H9 (cell line): ENCODE data around the gene PRR11. TPM values are rescaled to one million over a fixed set of nuclear protein-coding genes. Genes with fewer than 3 reads are reported as not detected.

Experiments
- DNase-seq: peaks from one replicate; pipeline ENCODE4 v3.0.0-alpha.2; 2017
- H2AFZ ChIP-seq: one replicate; pipeline ENCODE4 v1.6.1; 2013; ENCODE audit warnings: mild to moderate bottlenecking, low read length, control low read depth, moderate library complexity
- H2AK5ac ChIP-seq: 2 replicates; pipeline ENCODE4 v1.6.1; 2013; ENCODE audit warnings: low read length, control low read depth, mixed read lengths; ENCODE audit not compliant: insufficient read length
- H2BK120ac ChIP-seq: one replicate; pipeline ENCODE4 v1.6.1; 2013; ENCODE audit warnings: low read depth, mild to moderate bottlenecking, low read length, control low read depth, inconsistent platforms; ENCODE audit not compliant: poor library complexity, severe bottlenecking
- H2BK12ac ChIP-seq: 2 replicates; pipeline ENCODE4 v1.6.1; 2013; ENCODE audit warnings: low read length, control low read depth, mixed read lengths, low read depth; ENCODE audit not compliant: insufficient read length
- H2BK15ac ChIP-seq: 2 replicates; pipeline ENCODE4 v1.6.1; 2013; ENCODE audit warnings: low read depth, low read length, control low read depth
- H2BK20ac ChIP-seq: one replicate; pipeline ENCODE4 v1.6.1; 2013; ENCODE audit warnings: low read depth, mild to moderate bottlenecking, low read length, control low read depth, inconsistent platforms; ENCODE audit not compliant: poor library complexity, severe bottlenecking
- H2BK5ac ChIP-seq: 2 replicates; pipeline ENCODE4 v1.6.1; 2013; ENCODE audit warnings: low read length, control low read depth, mixed read lengths; ENCODE audit not compliant: insufficient read length
- H3K14ac ChIP-seq: 2 replicates; pipeline ENCODE4 v1.6.1; 2013; ENCODE audit warnings: low read length, control low read depth; ENCODE audit not compliant: insufficient read depth
- H3K18ac ChIP-seq: 2 replicates; pipeline ENCODE4 v1.6.1; 2013; ENCODE audit warnings: low read depth, mild to moderate bottlenecking, mixed read lengths, low read length, control low read depth; ENCODE audit not compliant: insufficient read length
- H3K23ac ChIP-seq: 2 replicates; pipeline ENCODE4 v1.6.1; 2013; ENCODE audit warnings: low read length, control low read depth, mixed read lengths, low read depth; ENCODE audit not compliant: insufficient read length
- H3K23me2 ChIP-seq: 2 replicates; pipeline ENCODE4 v1.6.1; 2013; ENCODE audit warnings: low read depth, mild to moderate bottlenecking, mixed read lengths, low read length, control low read depth; ENCODE audit not compliant: insufficient read length, poor library complexity, severe bottlenecking
- H3K27ac ChIP-seq: 2 replicates; pipeline ENCODE4 v1.5.1; 2013; ENCODE audit warnings: low read length, control low read depth, mixed read lengths, low read depth; ENCODE audit not compliant: insufficient read length
- H3K27me3 ChIP-seq: 2 replicates; pipeline ENCODE4 v1.6.1; 2013; ENCODE audit warnings: low read length, control low read depth, inconsistent platforms; ENCODE audit not compliant: insufficient read depth
- H3K4ac ChIP-seq: 2 replicates; pipeline ENCODE4 v1.6.1; 2013; ENCODE audit warnings: low read depth, mild to moderate bottlenecking, control low read depth, inconsistent platforms, low read length, moderate library complexity
- H3K4me1 ChIP-seq: 2 replicates; pipeline ENCODE4 v1.6.1; 2013; ENCODE audit warnings: low read length, control low read depth, inconsistent platforms; ENCODE audit not compliant: insufficient read depth
- H3K4me2 ChIP-seq: 2 replicates; pipeline ENCODE4 v1.6.1; 2013; ENCODE audit warnings: low read length, control low read depth, mixed read lengths; ENCODE audit not compliant: insufficient read length, insufficient read depth
- H3K56ac ChIP-seq: 2 replicates; pipeline ENCODE4 v1.6.1; 2013; ENCODE audit warnings: low read depth, mild to moderate bottlenecking, mixed read lengths, low read length, control low read depth; ENCODE audit not compliant: insufficient read length
- H3K79me1 ChIP-seq: 2 replicates; pipeline ENCODE4 v1.6.1; 2013; ENCODE audit warnings: low read depth, mild to moderate bottlenecking, moderate library complexity, low read length, control low read depth, inconsistent platforms; ENCODE audit not compliant: insufficient read depth, poor library complexity, severe bottlenecking
- H3K79me2 ChIP-seq: 2 replicates; pipeline ENCODE4 v1.6.1; 2013; ENCODE audit warnings: low read length, control low read depth, inconsistent platforms; ENCODE audit not compliant: insufficient read depth
- H3K9ac ChIP-seq: 2 replicates; pipeline ENCODE4 v1.6.1; 2013; ENCODE audit warnings: low read length, control low read depth, mixed read lengths; ENCODE audit not compliant: insufficient read length; ENCODE audit errors: extremely low read depth
- H3K9me3 ChIP-seq: one replicate; pipeline ENCODE4 v1.6.1; 2013; ENCODE audit warnings: low read depth, low read length, inconsistent platforms; ENCODE audit not compliant: control insufficient read depth
- H3T11ph ChIP-seq: one replicate; pipeline ENCODE4 v1.6.1; 2013; ENCODE audit warnings: mild to moderate bottlenecking, low read length, control low read depth, inconsistent platforms
- H4K20me1 ChIP-seq: one replicate; pipeline ENCODE4 v1.6.1; 2013; ENCODE audit not compliant: control insufficient read depth, insufficient read length, insufficient read depth
- H4K5ac ChIP-seq: 2 replicates; pipeline ENCODE4 v1.6.1; 2013; ENCODE audit warnings: low read depth, mild to moderate bottlenecking, mixed read lengths, low read length, control low read depth; ENCODE audit not compliant: insufficient read length
- H4K8ac ChIP-seq: replicated peaks from 2 replicates; pipeline ENCODE4 v1.6.1; 2013; ENCODE audit warnings: low read length, control low read depth, mixed read lengths, low read depth; ENCODE audit not compliant: insufficient read length
- H4K91ac ChIP-seq: 2 replicates; pipeline ENCODE4 v1.6.1; 2013; ENCODE audit warnings: low read depth, mild to moderate bottlenecking, moderate library complexity, mixed read lengths, low read length, control low read depth; ENCODE audit not compliant: insufficient read length
- H3K27ac Mint-ChIP-seq, 3 experiments: 2 replicates in 2 of 3; 3 replicates in 1 of 3; pipeline ENCODE4 v1.8.0; 2020 to 2021; ENCODE audit warnings: mixed read lengths in 3 of 3, mild to moderate bottlenecking in 1 of 3, moderate library complexity in 1 of 3
- H3K27me3 Mint-ChIP-seq: 2 replicates; pipeline ENCODE4 v1.8.0; 2021; ENCODE audit warnings: low read depth, mild to moderate bottlenecking, moderate library complexity, mixed read lengths
- H3K36me3 Mint-ChIP-seq, 3 experiments: 2 replicates in 2 of 3; 3 replicates in 1 of 3; pipeline ENCODE4 v1.8.0; 2020 to 2021; ENCODE audit warnings: low read depth in 3 of 3, mixed read lengths in 3 of 3; ENCODE audit not compliant: insufficient read depth in 1 of 3
- H3K4me1 Mint-ChIP-seq, 2 experiments: 2 replicates each; pipeline ENCODE4 v1.8.0; 2020; ENCODE audit warnings: mixed read lengths in 2 of 2
- H3K4me3 Mint-ChIP-seq, 2 experiments: 2 replicates in 1 of 2; 3 replicates in 1 of 2; pipeline ENCODE4 v1.8.0; 2020 to 2021; ENCODE audit warnings: mild to moderate bottlenecking in 2 of 2, mixed read lengths in 2 of 2, moderate library complexity in 1 of 2
- H3K9me3 Mint-ChIP-seq, 2 experiments: 2 replicates in 1 of 2; 3 replicates in 1 of 2; pipeline ENCODE4 v1.8.0; 2020; ENCODE audit warnings: mild to moderate bottlenecking in 2 of 2, mixed read lengths in 2 of 2, moderate library complexity in 1 of 2
- CTCF ChIP-seq: fragments of 200-600 bp; sonication (generic); conservative IDR thresholded peaks from 3 replicates; pipeline ENCODE4 v1.8.0; 2021; ENCODE audit warnings: antibody characterized with exemption, mild to moderate bottlenecking
- WGBS: extraction: QIAGEN DNeasy Blood & Tissue Kit; methylation state at CpG from one replicate; pipeline ENCODE4 v1.1.7; 2013; ENCODE audit warnings: missing lambda C conversion rate, low lambda C conversion rate, mixed read lengths; ENCODE audit not compliant: insufficient read length; ENCODE audit errors: extremely low coverage; 5-methylcytosine and 5-hydroxymethylcytosine counted together
- microRNA-seq: library from miRNA; unstranded; fragments of <30 nt; microRNA quantifications from one replicate; pipeline ENCODE4, GENCODE V29; 2020; ENCODE audit warnings: borderline microRNAs expressed
- total RNA-seq: library from RNA; stranded (reverse); gene quantifications from 2 replicates; pipeline ENCODE4 v1.2.1, GENCODE V29; 2021

PRR11 gene
- total RNA-seq, 1 experiment from 2014 or later = 70.7 TPM

- Histone ChIP-seq H3K18ac (no peak overlapping the region), H2BK120ac (no peak overlapping the region), H4K8ac (no peak overlapping the region), H3K9ac (no peak overlapping the region), H3K79me2 (no peaks in the 10 kb centered on the region), H4K5ac (no peak overlapping the region), H2BK15ac (no peak overlapping the region), H2AK5ac (no peak overlapping the region), H3K4ac (no peak overlapping the region), H3K27me3 (no peaks in the 10 kb centered on the region), H3K4me1 (no peaks in the 10 kb centered on the region), H2BK12ac (no peak overlapping the region), H3K9me3 (no peaks in the 10 kb centered on the region), H3K23ac (no peak overlapping the region), H3T11ph (no peak overlapping the region), H4K91ac (no peak overlapping the region), H2BK20ac (no peak overlapping the region), H3K79me1 (no peaks in the 10 kb centered on the region), H3K14ac (no peak overlapping the region), H3K56ac (no peak overlapping the region), H3K27ac (no peak overlapping the region), H4K20me1 (no peaks in the 10 kb centered on the region), H2AFZ (no peak overlapping the region), H2BK5ac (no peak overlapping the region), H3K23me2 (no peaks in the 10 kb centered on the region), H3K4me2 (no peak overlapping the region)
- H3K9me3 Mint-ChIP-seq = no peaks in the 10 kb centered on the region
- no peaks in the 10 kb centered on the region for H3K27me3 Mint-ChIP-seq
- H3K27ac Mint-ChIP-seq = peak overlapping the region in 1 of 3 experiments; percentile 9; a peak in 1 of 7 replicates
- no peak overlapping the region for H3K4me3 Mint-ChIP-seq
- H3K4me1 Mint-ChIP-seq = no peaks in the 10 kb centered on the region
- H3K36me3 Mint-ChIP-seq = no peaks in the 10 kb centered on the region
- no peak for TF ChIP-seq CTCF
- WGBS = no CpG with 5 or more reads among the region's 6 CpGs
- DNase-seq = no peak
Observed at GRCh38 chr17:59244081-59244480, 88.5 kb downstream of the PRR11 start.

Small RNAs within 50 kb of the gene (microRNA-seq; reads per million reads assigned to microRNA genes)
- gene MIR301A (66.7 reads per million, percentile 68 among the genes with 10 or more reads in this experiment), gene MIR454 (621 reads per million, percentile 91 among the genes with 10 or more reads in this experiment)

Other genes starting within 250 kb of the PRR11 start
- gene TRIM37, start 48.9 kb upstream of the PRR11 start, total RNA-seq = 47.8 and 52.1 TPM in 2 replicates
- 83.7 and 91.9 TPM in 2 replicates for gene SKA2, start 560 bp upstream of the PRR11 start, total RNA-seq
- 25.8 and 27.2 TPM in 2 replicates for gene SMG8, start 54.3 kb downstream of the PRR11 start, total RNA-seq
- 1.3 and 2.6 TPM in 2 replicates for gene GDPD1, start 64.8 kb downstream of the PRR11 start, total RNA-seq
- 0.98 and 1.1 TPM in 2 replicates for gene YPEL2, start 175.9 kb downstream of the PRR11 start, total RNA-seq